K562 (cell line): Measurements from ENCODE around the gene DYRK2.

ENCODE experiments used
- NRF1 ChIP-seq, 2 experiments: fragments of 450-650 bp; IDR thresholded peaks in 1 of 2; conservative IDR thresholded peaks in 1 of 2; 2 replicates each; pipeline ENCODE4 v1.6.1; 2014; ENCODE audit warnings: mild to moderate bottlenecking in 2 of 2
- ZBTB7A ChIP-seq: IDR thresholded peaks from 2 replicates; pipeline ENCODE4 v1.6.1; 2011; ENCODE audit warnings: low read depth, mild to moderate bottlenecking, low read length, moderate library complexity, borderline replicate concordance; ENCODE audit not compliant: control insufficient read depth
- ZNF766 ChIP-seq: fragments of 200-800 bp; sonication (Bioruptor generic); conservative IDR thresholded peaks from 2 replicates; pipeline ENCODE4 v1.6.1; 2016; ENCODE audit warnings: missing genetic modification characterization, missing compliant biosample characterization

DNA sequence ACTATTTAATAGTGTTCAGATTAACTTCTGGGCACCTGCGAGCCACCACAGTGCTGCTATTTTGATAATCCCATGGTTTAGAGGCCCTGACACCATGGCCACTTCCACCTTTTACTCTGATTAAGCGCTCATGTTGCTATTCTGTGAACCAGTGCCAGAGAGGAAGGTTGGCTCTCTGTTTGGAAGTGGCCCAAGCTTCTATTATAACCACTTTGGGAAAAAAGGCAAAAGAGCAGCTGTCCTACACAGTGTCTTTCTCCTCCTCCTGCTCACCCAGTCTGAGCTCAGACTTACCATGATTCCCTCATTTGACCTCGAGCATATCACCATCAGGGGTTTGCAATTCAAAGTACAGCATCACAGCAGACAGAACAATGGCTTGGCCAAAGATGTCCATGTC lies 23.3 kb downstream of the DYRK2 start:
- TF ChIP-seq ZBTB7A (no peak), ZNF766 (CRISPR knock-in tag) (no peak), NRF1 (conservative IDR thresholded peaks at IDR 0.05 in 1 of 2, IDR thresholded peaks at IDR 0.05 in 1 of 2) (no peak)
